ENCODE data around the gene GAB2.

GAB2 gene

DNA sequence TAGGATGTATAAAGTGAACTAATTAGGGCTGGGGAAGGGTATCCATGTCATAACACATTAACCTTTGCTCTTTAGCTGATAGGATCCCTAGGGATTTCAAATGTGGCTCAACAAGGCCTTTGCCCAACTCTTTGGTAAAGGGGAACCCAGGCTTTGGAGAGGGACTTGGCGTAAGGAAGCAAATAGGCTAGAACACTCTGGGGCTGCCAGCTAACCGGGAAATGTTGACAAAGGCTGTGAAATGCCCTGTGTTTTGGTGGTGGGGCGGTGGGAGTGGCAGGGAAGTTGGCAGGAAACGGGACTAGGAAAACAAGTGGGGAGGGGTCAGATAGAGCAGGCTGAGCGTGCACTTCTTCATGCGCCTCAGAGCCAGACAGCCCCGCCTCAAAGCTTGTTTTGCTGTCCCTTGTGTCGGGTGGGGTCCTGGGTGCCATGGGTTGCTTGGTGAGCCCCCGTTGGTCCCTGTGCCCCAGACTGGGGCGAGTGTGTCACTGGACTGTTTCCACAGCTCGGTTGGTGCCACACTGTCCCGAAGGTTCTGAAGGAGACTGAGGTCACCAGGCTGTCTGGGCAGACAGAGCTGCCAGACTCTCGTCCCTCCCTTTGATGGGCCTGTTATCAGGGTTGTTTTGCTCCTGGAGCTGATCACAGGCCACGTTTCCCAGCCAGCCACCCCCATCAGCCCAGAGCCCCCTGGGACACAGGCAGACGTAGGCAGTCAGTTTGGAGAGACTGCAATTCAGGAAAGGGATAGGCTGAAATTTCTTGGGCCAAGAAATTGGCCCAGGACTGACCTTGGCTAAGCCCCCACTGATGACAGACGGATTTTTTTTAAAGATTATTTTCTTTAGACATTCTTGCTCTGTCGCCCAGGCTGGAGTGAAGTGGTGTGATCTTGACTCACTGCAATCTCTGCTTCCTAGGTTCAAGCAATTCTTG, 248.8 kb downstream of the GAB2 start:
- Histone ChIP-seq H3K27ac (ENCODE audit: extremely low read depth, low read depth, low read length) (no peak overlapping the region), H3K4me3 (ENCODE audit: low read depth, low read length) (no peak overlapping the region), H3K4me1 (ENCODE audit: control insufficient read depth, insufficient read depth, low read length) (no peaks in the 10 kb centered on the region), H3K9me3 (ENCODE audit: control insufficient read depth, insufficient read depth, low read depth, low read length) (no peaks in the 10 kb centered on the region), H3K36me3 (ENCODE audit: control insufficient read depth in 2 of 2, insufficient read depth in 1 of 2, low read length in 2 of 2) (peaks cover 0 to 7% of the 10 kb centered on the region in 2 experiments; a peak in 1 of 3 replicates)
- TF ChIP-seq ZNF248 (tag by site-specific recombination; IDR thresholded peaks at IDR 0.05) (no peak), ZNF341 (tag by site-specific recombination; IDR thresholded peaks at IDR 0.05; ENCODE audit: low read depth) (no peak), ZBTB17 (tag by site-specific recombination; IDR thresholded peaks at IDR 0.05) (no peak), REPIN1 (tag by site-specific recombination; IDR thresholded peaks at IDR 0.05; ENCODE audit: low read depth) (no peak), ZNF792 (tag by site-specific recombination; IDR thresholded peaks at IDR 0.05) (no peak), ZBTB20 (tag by site-specific recombination; IDR thresholded peaks at IDR 0.05) (no peak), ZSCAN30 (tag by site-specific recombination; IDR thresholded peaks at IDR 0.05) (no peak), ZNF785 (tag by site-specific recombination; IDR thresholded peaks at IDR 0.05) (no peak), ZNF664 (tag by site-specific recombination; IDR thresholded peaks at IDR 0.05) (no peak), MYNN (tag by site-specific recombination; IDR thresholded peaks at IDR 0.05; ENCODE audit: borderline replicate concordance) (no peak), ZNF292 (tag by site-specific recombination; IDR thresholded peaks at IDR 0.05; ENCODE audit: borderline replicate concordance, low read depth) (no peak)
- TF ChIP-seq, protein P1, sequence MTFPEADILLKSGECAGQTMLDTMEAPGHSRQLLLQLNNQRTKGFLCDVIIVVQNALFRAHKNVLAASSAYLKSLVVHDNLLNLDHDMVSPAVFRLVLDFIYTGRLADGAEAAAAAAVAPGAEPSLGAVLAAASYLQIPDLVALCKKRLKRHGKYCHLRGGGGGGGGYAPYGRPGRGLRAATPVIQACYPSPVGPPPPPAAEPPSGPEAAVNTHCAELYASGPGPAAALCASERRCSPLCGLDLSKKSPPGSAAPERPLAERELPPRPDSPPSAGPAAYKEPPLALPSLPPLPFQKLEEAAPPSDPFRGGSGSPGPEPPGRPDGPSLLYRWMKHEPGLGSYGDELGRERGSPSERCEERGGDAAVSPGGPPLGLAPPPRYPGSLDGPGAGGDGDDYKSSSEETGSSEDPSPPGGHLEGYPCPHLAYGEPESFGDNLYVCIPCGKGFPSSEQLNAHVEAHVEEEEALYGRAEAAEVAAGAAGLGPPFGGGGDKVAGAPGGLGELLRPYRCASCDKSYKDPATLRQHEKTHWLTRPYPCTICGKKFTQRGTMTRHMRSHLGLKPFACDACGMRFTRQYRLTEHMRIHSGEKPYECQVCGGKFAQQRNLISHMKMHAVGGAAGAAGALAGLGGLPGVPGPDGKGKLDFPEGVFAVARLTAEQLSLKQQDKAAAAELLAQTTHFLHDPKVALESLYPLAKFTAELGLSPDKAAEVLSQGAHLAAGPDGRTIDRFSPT (tag by site-specific recombination; IDR thresholded peaks at IDR 0.05), result no peak
- TF ChIP-seq, protein P2, sequence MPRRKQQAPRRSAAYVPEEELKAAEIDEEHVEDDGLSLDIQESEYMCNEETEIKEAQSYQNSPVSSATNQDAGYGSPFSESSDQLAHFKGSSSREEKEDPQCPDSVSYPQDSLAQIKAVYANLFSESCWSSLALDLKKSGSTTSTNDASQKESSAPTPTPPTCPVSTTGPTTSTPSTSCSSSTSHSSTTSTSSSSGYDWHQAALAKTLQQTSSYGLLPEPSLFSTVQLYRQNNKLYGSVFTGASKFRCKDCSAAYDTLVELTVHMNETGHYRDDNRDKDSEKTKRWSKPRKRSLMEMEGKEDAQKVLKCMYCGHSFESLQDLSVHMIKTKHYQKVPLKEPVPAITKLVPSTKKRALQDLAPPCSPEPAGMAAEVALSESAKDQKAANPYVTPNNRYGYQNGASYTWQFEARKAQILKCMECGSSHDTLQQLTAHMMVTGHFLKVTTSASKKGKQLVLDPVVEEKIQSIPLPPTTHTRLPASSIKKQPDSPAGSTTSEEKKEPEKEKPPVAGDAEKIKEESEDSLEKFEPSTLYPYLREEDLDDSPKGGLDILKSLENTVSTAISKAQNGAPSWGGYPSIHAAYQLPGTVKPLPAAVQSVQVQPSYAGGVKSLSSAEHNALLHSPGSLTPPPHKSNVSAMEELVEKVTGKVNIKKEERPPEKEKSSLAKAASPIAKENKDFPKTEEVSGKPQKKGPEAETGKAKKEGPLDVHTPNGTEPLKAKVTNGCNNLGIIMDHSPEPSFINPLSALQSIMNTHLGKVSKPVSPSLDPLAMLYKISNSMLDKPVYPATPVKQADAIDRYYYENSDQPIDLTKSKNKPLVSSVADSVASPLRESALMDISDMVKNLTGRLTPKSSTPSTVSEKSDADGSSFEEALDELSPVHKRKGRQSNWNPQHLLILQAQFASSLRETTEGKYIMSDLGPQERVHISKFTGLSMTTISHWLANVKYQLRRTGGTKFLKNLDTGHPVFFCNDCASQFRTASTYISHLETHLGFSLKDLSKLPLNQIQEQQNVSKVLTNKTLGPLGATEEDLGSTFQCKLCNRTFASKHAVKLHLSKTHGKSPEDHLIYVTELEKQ (tag by site-specific recombination; IDR thresholded peaks at IDR 0.05; ENCODE audit: borderline replicate concordance), result no peak
- TF ChIP-seq, protein P3, sequence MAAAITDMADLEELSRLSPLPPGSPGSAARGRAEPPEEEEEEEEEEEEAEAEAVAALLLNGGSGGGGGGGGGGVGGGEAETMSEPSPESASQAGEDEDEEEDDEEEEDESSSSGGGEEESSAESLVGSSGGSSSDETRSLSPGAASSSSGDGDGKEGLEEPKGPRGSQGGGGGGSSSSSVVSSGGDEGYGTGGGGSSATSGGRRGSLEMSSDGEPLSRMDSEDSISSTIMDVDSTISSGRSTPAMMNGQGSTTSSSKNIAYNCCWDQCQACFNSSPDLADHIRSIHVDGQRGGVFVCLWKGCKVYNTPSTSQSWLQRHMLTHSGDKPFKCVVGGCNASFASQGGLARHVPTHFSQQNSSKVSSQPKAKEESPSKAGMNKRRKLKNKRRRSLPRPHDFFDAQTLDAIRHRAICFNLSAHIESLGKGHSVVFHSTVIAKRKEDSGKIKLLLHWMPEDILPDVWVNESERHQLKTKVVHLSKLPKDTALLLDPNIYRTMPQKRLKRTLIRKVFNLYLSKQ (tag by site-specific recombination; IDR thresholded peaks at IDR 0.05; ENCODE audit: borderline replicate concordance), result no peak
- TF ChIP-seq, protein P4, sequence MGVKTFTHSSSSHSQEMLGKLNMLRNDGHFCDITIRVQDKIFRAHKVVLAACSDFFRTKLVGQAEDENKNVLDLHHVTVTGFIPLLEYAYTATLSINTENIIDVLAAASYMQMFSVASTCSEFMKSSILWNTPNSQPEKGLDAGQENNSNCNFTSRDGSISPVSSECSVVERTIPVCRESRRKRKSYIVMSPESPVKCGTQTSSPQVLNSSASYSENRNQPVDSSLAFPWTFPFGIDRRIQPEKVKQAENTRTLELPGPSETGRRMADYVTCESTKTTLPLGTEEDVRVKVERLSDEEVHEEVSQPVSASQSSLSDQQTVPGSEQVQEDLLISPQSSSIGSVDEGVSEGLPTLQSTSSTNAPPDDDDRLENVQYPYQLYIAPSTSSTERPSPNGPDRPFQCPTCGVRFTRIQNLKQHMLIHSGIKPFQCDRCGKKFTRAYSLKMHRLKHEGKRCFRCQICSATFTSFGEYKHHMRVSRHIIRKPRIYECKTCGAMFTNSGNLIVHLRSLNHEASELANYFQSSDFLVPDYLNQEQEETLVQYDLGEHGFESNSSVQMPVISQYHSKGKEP (tag by site-specific recombination; IDR thresholded peaks at IDR 0.05), result no peak
- TF ChIP-seq, protein P5, sequence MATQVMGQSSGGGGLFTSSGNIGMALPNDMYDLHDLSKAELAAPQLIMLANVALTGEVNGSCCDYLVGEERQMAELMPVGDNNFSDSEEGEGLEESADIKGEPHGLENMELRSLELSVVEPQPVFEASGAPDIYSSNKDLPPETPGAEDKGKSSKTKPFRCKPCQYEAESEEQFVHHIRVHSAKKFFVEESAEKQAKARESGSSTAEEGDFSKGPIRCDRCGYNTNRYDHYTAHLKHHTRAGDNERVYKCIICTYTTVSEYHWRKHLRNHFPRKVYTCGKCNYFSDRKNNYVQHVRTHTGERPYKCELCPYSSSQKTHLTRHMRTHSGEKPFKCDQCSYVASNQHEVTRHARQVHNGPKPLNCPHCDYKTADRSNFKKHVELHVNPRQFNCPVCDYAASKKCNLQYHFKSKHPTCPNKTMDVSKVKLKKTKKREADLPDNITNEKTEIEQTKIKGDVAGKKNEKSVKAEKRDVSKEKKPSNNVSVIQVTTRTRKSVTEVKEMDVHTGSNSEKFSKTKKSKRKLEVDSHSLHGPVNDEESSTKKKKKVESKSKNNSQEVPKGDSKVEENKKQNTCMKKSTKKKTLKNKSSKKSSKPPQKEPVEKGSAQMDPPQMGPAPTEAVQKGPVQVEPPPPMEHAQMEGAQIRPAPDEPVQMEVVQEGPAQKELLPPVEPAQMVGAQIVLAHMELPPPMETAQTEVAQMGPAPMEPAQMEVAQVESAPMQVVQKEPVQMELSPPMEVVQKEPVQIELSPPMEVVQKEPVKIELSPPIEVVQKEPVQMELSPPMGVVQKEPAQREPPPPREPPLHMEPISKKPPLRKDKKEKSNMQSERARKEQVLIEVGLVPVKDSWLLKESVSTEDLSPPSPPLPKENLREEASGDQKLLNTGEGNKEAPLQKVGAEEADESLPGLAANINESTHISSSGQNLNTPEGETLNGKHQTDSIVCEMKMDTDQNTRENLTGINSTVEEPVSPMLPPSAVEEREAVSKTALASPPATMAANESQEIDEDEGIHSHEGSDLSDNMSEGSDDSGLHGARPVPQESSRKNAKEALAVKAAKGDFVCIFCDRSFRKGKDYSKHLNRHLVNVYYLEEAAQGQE (tag by site-specific recombination; IDR thresholded peaks at IDR 0.05), result no peak
- TF ChIP-seq, protein P6, sequence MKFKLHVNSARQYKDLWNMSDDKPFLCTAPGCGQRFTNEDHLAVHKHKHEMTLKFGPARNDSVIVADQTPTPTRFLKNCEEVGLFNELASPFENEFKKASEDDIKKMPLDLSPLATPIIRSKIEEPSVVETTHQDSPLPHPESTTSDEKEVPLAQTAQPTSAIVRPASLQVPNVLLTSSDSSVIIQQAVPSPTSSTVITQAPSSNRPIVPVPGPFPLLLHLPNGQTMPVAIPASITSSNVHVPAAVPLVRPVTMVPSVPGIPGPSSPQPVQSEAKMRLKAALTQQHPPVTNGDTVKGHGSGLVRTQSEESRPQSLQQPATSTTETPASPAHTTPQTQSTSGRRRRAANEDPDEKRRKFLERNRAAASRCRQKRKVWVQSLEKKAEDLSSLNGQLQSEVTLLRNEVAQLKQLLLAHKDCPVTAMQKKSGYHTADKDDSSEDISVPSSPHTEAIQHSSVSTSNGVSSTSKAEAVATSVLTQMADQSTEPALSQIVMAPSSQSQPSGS (tag by site-specific recombination; IDR thresholded peaks at IDR 0.05; ENCODE audit: low read depth), result no peak
- TF ChIP-seq, protein P7, sequence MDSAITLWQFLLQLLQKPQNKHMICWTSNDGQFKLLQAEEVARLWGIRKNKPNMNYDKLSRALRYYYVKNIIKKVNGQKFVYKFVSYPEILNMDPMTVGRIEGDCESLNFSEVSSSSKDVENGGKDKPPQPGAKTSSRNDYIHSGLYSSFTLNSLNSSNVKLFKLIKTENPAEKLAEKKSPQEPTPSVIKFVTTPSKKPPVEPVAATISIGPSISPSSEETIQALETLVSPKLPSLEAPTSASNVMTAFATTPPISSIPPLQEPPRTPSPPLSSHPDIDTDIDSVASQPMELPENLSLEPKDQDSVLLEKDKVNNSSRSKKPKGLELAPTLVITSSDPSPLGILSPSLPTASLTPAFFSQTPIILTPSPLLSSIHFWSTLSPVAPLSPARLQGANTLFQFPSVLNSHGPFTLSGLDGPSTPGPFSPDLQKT (IDR thresholded peaks at IDR 0.05; ENCODE audit: borderline replicate concordance, low read depth, low read length), result no peak
- ChIA-PET POLR2A (interaction anchor here (1.3 kb wide), 1 partner anchor 29 kb away, joined by 3 read pairs; the partner anchor contains the start of gene ALG8), CTCF (no interaction called here)
